Ishikawa (cell line): ENCODE measurements around the gene SCAP.

ENCODE experiments used
- CEBPB ChIP-seq: IDR thresholded peaks from 2 replicates; pipeline ENCODE4 v1.6.1; 2012
- EP300 ChIP-seq: IDR thresholded peaks from 2 replicates; pipeline ENCODE4 v1.6.1; 2012; ENCODE audit warnings: borderline replicate concordance
- MAX ChIP-seq: IDR thresholded peaks from 2 replicates; pipeline ENCODE4 v1.6.1; 2012
- RAD21 ChIP-seq: IDR thresholded peaks from 2 replicates; pipeline ENCODE4 v1.6.1; 2012; ENCODE audit warnings: low read depth
- TCF12 ChIP-seq: IDR thresholded peaks from 2 replicates; pipeline ENCODE4 v1.6.1; 2012; ENCODE audit warnings: low read depth
- YY1 ChIP-seq: IDR thresholded peaks from 2 replicates; pipeline ENCODE4 v1.6.1; 2012; ENCODE audit warnings: low read depth

- TF ChIP-seq RAD21 (no peak), TCF12 (no peak), CEBPB (no peak), EP300 (no peak), YY1 (no peak), MAX (no peak)
These were observed 51.0 kb downstream of the SCAP start for GRCh38 chr3:47424434-47425382.
